K562 (cell line): Measurements from ENCODE around the gene KIAA1958. TPM values are rescaled to one million over a fixed set of nuclear protein-coding genes. Genes with fewer than 3 reads are reported as not detected.

Experiments
- ADNP ChIP-seq: fragments of 200-800 bp; sonication (Bioruptor generic); IDR thresholded peaks from 2 replicates; pipeline ENCODE4 v1.6.1; 2016; ENCODE audit warnings: missing genetic modification characterization, missing compliant biosample characterization
- CREB3L1 ChIP-seq: fragments of 450-650 bp; IDR thresholded peaks from 2 replicates; pipeline ENCODE4 v1.6.1; 2014; ENCODE audit warnings: low read depth, mild to moderate bottlenecking, moderate library complexity, borderline replicate concordance
- ESRRA ChIP-seq: fragments of 450-650 bp; IDR thresholded peaks from 2 replicates; pipeline ENCODE4 v1.6.1; 2014; ENCODE audit warnings: low read depth, mild to moderate bottlenecking, moderate library complexity, borderline replicate concordance
- GTF3C2 ChIP-seq: IDR thresholded peaks from 3 replicates; pipeline ENCODE4 v1.6.1; 2011; ENCODE audit warnings: borderline replicate concordance, mild to moderate bottlenecking, moderate library complexity; ENCODE audit not compliant: insufficient read length; ENCODE audit errors: extremely low read depth
- MLLT1 ChIP-seq, 2 experiments: fragments of 450-650 bp; IDR thresholded peaks; 2 replicates each; pipeline ENCODE4 v1.6.1; 2016
- NFE2 ChIP-seq: IDR thresholded peaks from 2 replicates; pipeline ENCODE4 v1.6.1; 2014; ENCODE audit warnings: antibody characterized with exemption, low read depth
- SMARCE1 ChIP-seq: fragments of 450-650 bp; IDR thresholded peaks from 2 replicates; pipeline ENCODE4 v1.7.1; 2016; ENCODE audit warnings: mild to moderate bottlenecking
- SNIP1 ChIP-seq: fragments of 450-650 bp; IDR thresholded peaks from 2 replicates; pipeline ENCODE4 v1.7.1; 2017; ENCODE audit warnings: low read depth, mild to moderate bottlenecking
- YBX1 ChIP-seq: fragments of 450-650 bp; IDR thresholded peaks from 2 replicates; pipeline ENCODE4 v1.7.1; 2016; ENCODE audit warnings: mild to moderate bottlenecking
- ZBTB40 ChIP-seq, 2 experiments: fragments of 450-650 bp in 1 of 2; sonication (generic) in 1 of 2; formaldehyde crosslinking in 1 of 2; IDR thresholded peaks; 2 replicates each; pipeline versions ENCODE4 v1.7.1 to v1.9.0; 2016 to 2022; ENCODE audit warnings: inconsistent platforms in 1 of 2, mild to moderate bottlenecking in 1 of 2, missing genetic modification reagents in 1 of 2
- ZNF140 ChIP-seq: fragments of 250-450 bp; sonication (Bioruptor Pico); IDR thresholded peaks from 2 replicates; pipeline ENCODE4 v1.8.0; 2021; ENCODE audit warnings: moderate library complexity, mild to moderate bottlenecking, inconsistent platforms
- polyA plus RNA-seq, 8 experiments: library from polyadenylated mRNA; depleted of rRNA in 4 of 8; stranded (reverse) in 5 of 8; unstranded in 3 of 8; fragments of >200 nt; fragmentation: Nextera tagmentation in 2 of 8; fragmentation: Illumina TruSeq in 1 of 8; extraction: Ambion mirVana in 2 of 8; extraction: Trizol in 1 of 8; gene quantifications; 2 replicates each; pipeline versions ENCODE4 v1.2.1 to v1.2.3, GENCODE V29; 2011 to 2014; ENCODE audit warnings: inconsistent platforms in 1 of 8, missing spikeins in 1 of 8
- total RNA-seq, 7 experiments: library from RNA; depleted of rRNA in 6 of 7; stranded (reverse); fragments of >200 nt in 6 of 7; fragmentation: Illumina TruSeq in 2 of 7; extraction: Trizol in 2 of 7; gene quantifications; 2 replicates each; pipeline versions ENCODE4 v1.2.1 to v1.2.3, GENCODE V29; 2011 to 2021; ENCODE audit warnings: low replicate concordance in 1 of 7

KIAA1958 gene
- total and polyA plus RNA-seq, 9 of the 15 experiments (the other 6 are each of a cell fraction or from before 2014, with no cell fraction given) = 1.1 to 16.0 (median 10.1) TPM

- TF ChIP-seq ADNP (0 out of 2 replicates have a peak, but pooled peaks have one; percentile 21), SMARCE1 (peak; percentile 58; the same call in 1 of the 2 replicates), YBX1 (no peak), GTF3C2 (no peak), CREB3L1 (no peak), ZNF140 (no peak), ZBTB40 (IDR thresholded peaks at IDR 0.05) (peak; percentile 17; the same call in 1 of the 2 replicates), ZBTB40 (CRISPR knock-in tag; IDR thresholded peaks at IDR 0.05) (no peak), ESRRA (0 out of 2 replicates have a peak, but pooled peaks have one; percentile 42), MLLT1 (IDR thresholded peaks at IDR 0.05) (peak in 1 of 2 experiments; percentile 60; a peak in 1 of 4 replicates), SNIP1 (no peak), NFE2 (peak; percentile 54)
These were observed 75.8 kb downstream of the KIAA1958 start (continued) for GRCh38 chr9:112562235-112562958.
